ENCODE results near the gene BTNL9. TPM values are rescaled to one million over a fixed set of nuclear protein-coding genes. Genes with fewer than 3 reads are reported as not detected.

Gene BTNL9
- total and polyA plus RNA-seq, 9 of the 15 experiments (the other 6 are each of a cell fraction or from before 2014, with no cell fraction given) = 3.7 to 86.7 (median 29.4) TPM

DNA sequence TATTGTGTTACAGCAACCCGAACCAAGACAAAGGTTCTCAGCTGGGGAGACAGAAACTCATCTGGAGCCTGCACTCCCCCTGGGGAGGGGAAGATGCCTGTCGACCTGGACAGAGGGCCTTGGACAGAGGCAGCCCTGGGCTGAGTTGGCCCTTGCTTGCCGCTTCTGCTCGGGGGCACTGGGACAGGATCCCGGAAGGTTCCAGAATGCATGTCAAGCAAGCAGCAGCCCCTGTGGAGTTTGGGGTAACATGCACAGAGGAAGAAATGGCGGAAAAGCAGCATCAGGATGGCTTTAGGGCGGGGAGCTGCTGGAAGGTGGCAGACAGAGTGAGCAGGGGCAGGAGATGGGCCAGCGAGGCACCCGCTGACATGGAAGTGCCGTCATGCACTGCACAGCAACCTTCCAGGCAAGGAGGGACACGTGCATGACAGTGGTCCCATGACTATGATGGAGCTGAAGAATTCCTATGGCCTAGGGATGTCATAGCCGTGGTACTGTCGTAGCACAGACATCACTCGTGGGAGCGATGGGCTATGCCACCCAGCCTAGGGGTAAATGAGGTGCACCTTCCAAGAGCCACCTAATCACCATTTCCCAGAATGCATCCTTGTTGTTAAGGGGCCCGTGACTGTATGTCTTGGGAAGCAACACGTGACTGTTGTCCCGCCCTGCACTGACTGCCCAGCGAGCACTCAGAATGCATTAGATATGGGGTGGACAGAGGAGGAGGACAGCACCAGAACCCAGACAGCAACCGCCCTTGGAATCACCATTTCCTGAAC lies 64.7 kb downstream of the BTNL9 start (continued):
- TF ChIP-seq, protein P1, sequence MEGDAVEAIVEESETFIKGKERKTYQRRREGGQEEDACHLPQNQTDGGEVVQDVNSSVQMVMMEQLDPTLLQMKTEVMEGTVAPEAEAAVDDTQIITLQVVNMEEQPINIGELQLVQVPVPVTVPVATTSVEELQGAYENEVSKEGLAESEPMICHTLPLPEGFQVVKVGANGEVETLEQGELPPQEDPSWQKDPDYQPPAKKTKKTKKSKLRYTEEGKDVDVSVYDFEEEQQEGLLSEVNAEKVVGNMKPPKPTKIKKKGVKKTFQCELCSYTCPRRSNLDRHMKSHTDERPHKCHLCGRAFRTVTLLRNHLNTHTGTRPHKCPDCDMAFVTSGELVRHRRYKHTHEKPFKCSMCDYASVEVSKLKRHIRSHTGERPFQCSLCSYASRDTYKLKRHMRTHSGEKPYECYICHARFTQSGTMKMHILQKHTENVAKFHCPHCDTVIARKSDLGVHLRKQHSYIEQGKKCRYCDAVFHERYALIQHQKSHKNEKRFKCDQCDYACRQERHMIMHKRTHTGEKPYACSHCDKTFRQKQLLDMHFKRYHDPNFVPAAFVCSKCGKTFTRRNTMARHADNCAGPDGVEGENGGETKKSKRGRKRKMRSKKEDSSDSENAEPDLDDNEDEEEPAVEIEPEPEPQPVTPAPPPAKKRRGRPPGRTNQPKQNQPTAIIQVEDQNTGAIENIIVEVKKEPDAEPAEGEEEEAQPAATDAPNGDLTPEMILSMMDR (IDR thresholded peaks at IDR 0.05 in 2 of 3, conservative IDR thresholded peaks at IDR 0.05 in 1 of 3; ENCODE audit: insufficient read depth in 2 of 3, low read depth in 1 of 3, low read length in 3 of 3) = 0 out of 6 replicates have a peak, but pooled peaks of 1 of the 3 experiments have one; percentile 21

- no peaks in the 10 kb centered on the region for H3K79me2 ChIP-seq (ENCODE audit: control insufficient read depth, insufficient read depth, low read length)
- FAIRE-seq (no peak), ATAC-seq (no peak), DNase-seq (ENCODE audit: extremely low read depth in 1 of 4, low spot score in 3 of 4) (no peak)
- H3K9ac ChIP-seq (ENCODE audit: insufficient read depth in 1 of 2, low read depth in 2 of 2, low read length in 2 of 2) = peak overlapping the region; percentile 34 to 68; a peak in 2 of 4 replicates
- H3K36me3 ChIP-seq (ENCODE audit: control insufficient read depth, insufficient read depth, low read length) = no peaks in the 10 kb centered on the region
- 0 out of 3 replicates have a peak overlapping the region, but pooled peaks have one; percentile 32 for H3K27ac ChIP-seq (ENCODE audit: extremely low read depth, low read depth, low read length)
- H3K9me3 ChIP-seq (replicated peaks; ENCODE audit: control insufficient read depth, insufficient read depth, low read depth, low read length) = no peaks in the 10 kb centered on the region
- H4K20me1 ChIP-seq (replicated peaks; ENCODE audit: control insufficient read depth, insufficient read depth, low read length) = no peaks in the 10 kb centered on the region
- CTCF ChIA-PET (ENCODE audit: low intra/inter-chr PET ratio) = no interaction called here
- in situ Hi-C loops (cut with MboI) = no loop called here
- H3K4me1 ChIP-seq (replicated peaks in 1 of 2; ENCODE audit: control insufficient read depth in 2 of 2, insufficient read depth in 2 of 2, low read length in 2 of 2) = peaks cover 41 to 50% of the 10 kb centered on the region in 2 experiments
- BruUV-seq (replicated peaks) = no TSS peak
- H3K27me3 ChIP-seq (ENCODE audit: control insufficient read depth in 2 of 2, insufficient read depth in 2 of 2, low read length in 2 of 2) = no peaks in the 10 kb centered on the region
- H3K4me3 ChIP-seq = no peak overlapping the region
- no peaks in the 10 kb centered on the region for H3K9me1 ChIP-seq (ENCODE audit: control insufficient read depth, insufficient read depth, low read length)
- 49% methylated on average over 7 of the region's 7 CpGs for WGBS (ENCODE audit: insufficient coverage, low coverage, missing lambda C conversion rate)
- intact Hi-C loops (cut with micrococcal nuclease) = loop anchor here (5.0 to 10.0 kb wide), 2 partner anchors 59 to 238 kb away; no protein-coding TSS in a partner anchor
- peak overlapping the region; percentile 60 for H3K4me2 ChIP-seq (ENCODE audit: insufficient read depth, low read length)
- peak overlapping the region; percentile 83 for H2AFZ ChIP-seq (ENCODE audit: low read depth, low read length)
- POLR2A ChIA-PET = no interaction called here
- TF ChIP-seq TAF15 (IDR thresholded peaks at IDR 0.05; ENCODE audit: low read depth, low read length) (no peak), CCAR2 (IDR thresholded peaks at IDR 0.05; ENCODE audit: low read depth, low read length) (no peak), MED1 (CRISPR knock-in tag; IDR thresholded peaks at IDR 0.05; ENCODE audit: borderline replicate concordance) (no peak), RNF2 (IDR thresholded peaks at IDR 0.05) (no peak), TAF7 (tag; IDR thresholded peaks at IDR 0.05) (no peak), EWSR1 (IDR thresholded peaks at IDR 0.05; ENCODE audit: borderline replicate concordance, low read depth, partially characterized antibody) (no peak), ZNF134 (CRISPR knock-in tag; conservative IDR thresholded peaks at IDR 0.05) (no peak), DPF2 (IDR thresholded peaks at IDR 0.05) (0 out of 2 replicates have a peak, but pooled peaks have one; percentile 21), ZFP1 (CRISPR knock-in tag; IDR thresholded peaks at IDR 0.05) (no peak), ZNF57 (CRISPR knock-in tag; IDR thresholded peaks at IDR 0.05) (no peak), SMARCA4 (IDR thresholded peaks at IDR 0.05) (peak; percentile 38; the same call in 1 of the 2 replicates), ZNF384 (IDR thresholded peaks at IDR 0.05; ENCODE audit: low read depth, low read length) (peak; percentile 90), ZNF444 (CRISPR knock-in tag; IDR thresholded peaks at IDR 0.05) (no peak), MEF2D (tag; conservative IDR thresholded peaks at IDR 0.05; ENCODE audit: low read depth) (no peak), KLF6 (CRISPR knock-in tag; IDR thresholded peaks at IDR 0.05; ENCODE audit: borderline replicate concordance) (no peak), SMARCE1 (IDR thresholded peaks at IDR 0.05) (peak; percentile 54; the same call in 1 of the 2 replicates)
- TF ChIP-seq, protein P2, sequence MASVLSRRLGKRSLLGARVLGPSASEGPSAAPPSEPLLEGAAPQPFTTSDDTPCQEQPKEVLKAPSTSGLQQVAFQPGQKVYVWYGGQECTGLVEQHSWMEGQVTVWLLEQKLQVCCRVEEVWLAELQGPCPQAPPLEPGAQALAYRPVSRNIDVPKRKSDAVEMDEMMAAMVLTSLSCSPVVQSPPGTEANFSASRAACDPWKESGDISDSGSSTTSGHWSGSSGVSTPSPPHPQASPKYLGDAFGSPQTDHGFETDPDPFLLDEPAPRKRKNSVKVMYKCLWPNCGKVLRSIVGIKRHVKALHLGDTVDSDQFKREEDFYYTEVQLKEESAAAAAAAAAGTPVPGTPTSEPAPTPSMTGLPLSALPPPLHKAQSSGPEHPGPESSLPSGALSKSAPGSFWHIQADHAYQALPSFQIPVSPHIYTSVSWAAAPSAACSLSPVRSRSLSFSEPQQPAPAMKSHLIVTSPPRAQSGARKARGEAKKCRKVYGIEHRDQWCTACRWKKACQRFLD (CRISPR knock-in tag; IDR thresholded peaks at IDR 0.05) = 0 out of 2 replicates have a peak, but pooled peaks have one; percentile 31
These were observed 65.4 kb downstream of the BTNL9 start for GRCh38 chr5:181105391-181106025.
